Stomach (tissue), 9 donors: Measurements from ENCODE around the gene ELMOD3. TPM values are rescaled to one million over a fixed set of nuclear protein-coding genes. Genes with fewer than 3 reads are reported as not detected.

Experiments used
- DNase-seq, 2 donors: peaks; one replicate each; pipeline versions ENCODE4 v3.0.0 to v3.0.0-alpha.2; 2013 to 2019
- H3K27ac ChIP-seq, 5 donors: fragments of 200-600 bp in 4 of 5; sonication (generic) in 4 of 5; one replicate each; pipeline ENCODE4 v1.5.1; 2013 to 2019; ENCODE audit warnings: mild to moderate bottlenecking in 1 of 5, moderate library complexity in 1 of 5
- H3K27me3 ChIP-seq, 3 donors: fragments of 200-600 bp; sonication (generic); one replicate each; pipeline ENCODE4 v1.5.1; 2017 to 2019; ENCODE audit warnings: mixed run types in 1 of 3
- H3K36me3 ChIP-seq, 4 donors: fragments of 200-600 bp; sonication (generic); 1 replicate in 3 of 4; 2 replicates in 1 of 4; pipeline ENCODE4 v1.5.1; 2016 to 2019
- H3K4me1 ChIP-seq, 4 donors: fragments of 200-600 bp; sonication (generic); one replicate each; pipeline ENCODE4 v1.5.1; 2016 to 2019
- H3K4me3 ChIP-seq, 4 donors: fragments of 200-600 bp; sonication (generic) in 3 of 4; one replicate each; pipeline ENCODE4 v1.5.1; 2016 to 2019; ENCODE audit warnings: mild to moderate bottlenecking in 1 of 4
- H3K9me3 ChIP-seq, 4 donors: fragments of 200-600 bp; sonication (generic); one replicate each; pipeline ENCODE4 v1.5.1; 2016 to 2019
- CTCF ChIP-seq, 7 experiments: fragments of 450-650 bp in 4 of 7; fragments of 200-600 bp in 3 of 7; sonication (generic) in 3 of 7; IDR thresholded peaks; one replicate each; pipeline ENCODE4 v1.5.1; 2016 to 2019; ENCODE audit warnings: antibody characterized with exemption in 7 of 7, control low read depth in 2 of 7, mild to moderate bottlenecking in 1 of 7
- EP300 ChIP-seq: sonication (generic); formaldehyde crosslinking; IDR thresholded peaks from one replicate; pipeline ENCODE4 v1.6.1; 2017; ENCODE audit warnings: antibody characterized with exemption
- POLR2A ChIP-seq, 4 donors: fragments of 450-650 bp; IDR thresholded peaks; one replicate each; pipeline ENCODE4 v1.6.1; 2016; ENCODE audit warnings: antibody characterized with exemption in 4 of 4, control low read depth in 2 of 4, mild to moderate bottlenecking in 1 of 4, moderate library complexity in 1 of 4
- POLR2AphosphoS5 ChIP-seq, 3 donors: sonication (generic); formaldehyde crosslinking; IDR thresholded peaks; one replicate each; pipeline ENCODE4 v1.6.1; 2016; ENCODE audit warnings: antibody characterized with exemption in 3 of 3
- WGBS, 5 donors: extraction: QIAGEN DNeasy Blood & Tissue Kit in 3 of 5; methylation state at CpG; one replicate each; pipeline versions ENCODE4 v1.1.5 to v1.1.7; 2013 to 2018; 5-methylcytosine and 5-hydroxymethylcytosine counted together
- intact Hi-C: fragments of 100-400 bp; cut with DNase I; formaldehyde crosslinking; loops from one replicate; pipeline ENCODE4 v1.15.1; 2023; ENCODE audit warnings: low total_unique reads
- polyA plus RNA-seq, 3 donors: library from polyadenylated mRNA; stranded (reverse); fragments of 200-250 nt; gene quantifications; one replicate each; pipeline ENCODE4 v1.2.3, GENCODE V29; 2013
- total RNA-seq, 5 donors: library from RNA; depleted of rRNA; stranded (reverse); fragments of >200 nt; gene quantifications; one replicate each; pipeline versions ENCODE4 v1.1.0 to v1.2.3, GENCODE V29; 2014 to 2016
- donor health status: healthy with polysubstance abuse.
- donor health status: Bipolar disorder and iron deficiency.
- donor health status: healthy.

Gene ELMOD3
- total and polyA plus RNA-seq, 8 donors, result 13.4 to 43.8 (median 19.3) TPM

GRCh38 chr2:85401844-85402243 is 47.3 kb downstream of the ELMOD3 start:
- DNase-seq, result no peak
- 88 to 92% (median 89%) methylated on average over 8 of the region's 8 CpGs for WGBS, 5 donors
- intact Hi-C loops, result no loop called here

DNA sequence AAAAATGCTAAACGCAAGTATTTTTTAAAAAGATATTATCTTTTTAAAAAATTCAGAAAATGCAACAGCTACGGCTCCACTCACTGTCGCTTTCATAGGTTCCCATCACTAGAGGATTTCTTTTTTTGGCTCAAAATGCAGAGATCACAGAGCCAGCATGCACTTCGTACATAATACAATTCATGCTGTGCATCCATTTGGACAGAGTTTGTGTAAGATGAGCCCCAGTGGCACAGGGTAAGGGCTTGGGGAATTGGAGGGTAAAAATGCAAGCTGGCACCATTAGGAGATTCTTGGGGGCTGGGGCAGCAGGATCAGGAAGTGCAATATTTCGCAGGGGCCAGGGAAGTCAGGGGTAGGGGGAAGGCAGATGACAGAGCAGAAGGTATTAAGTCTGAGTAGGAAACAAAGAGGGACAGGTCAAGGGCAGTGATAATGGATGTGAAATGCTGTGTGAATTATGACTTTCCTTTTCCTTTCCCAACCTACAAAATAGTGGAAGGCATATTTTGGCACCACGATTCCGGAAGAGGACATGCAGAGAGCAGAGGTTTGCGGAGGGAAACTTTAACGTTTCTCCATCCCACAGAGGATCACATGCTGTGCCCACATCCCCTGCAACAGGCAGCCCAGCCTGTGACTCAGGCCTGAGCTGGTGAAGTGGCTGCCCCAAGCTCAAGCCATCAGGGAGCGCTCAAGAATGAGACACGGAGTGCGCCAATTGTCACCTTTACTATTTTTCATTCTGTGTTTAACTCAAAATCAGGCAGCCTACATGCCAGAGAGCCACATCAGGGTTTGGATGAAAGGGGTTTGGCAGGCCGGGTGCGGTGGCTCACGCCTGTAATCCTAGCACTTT is 50.9 kb downstream of the ELMOD3 start:
- 62 to 79% (median 71%) methylated on average over 15 of the region's 15 CpGs for WGBS, 5 donors
- intact Hi-C loops, result no loop called here

More at GRCh38 chr2:85401844-85402243, 47.3 kb downstream of the ELMOD3 start:
- no peak overlapping the region for H3K27ac ChIP-seq
- H3K4me1 ChIP-seq, result peaks cover 7 to 44% (median 10%) of the 10 kb centered on the region in 4 donors
- peaks cover 0 to 9% (median 0%) of the 10 kb centered on the region in 4 donors for H3K9me3 ChIP-seq
- no peaks in the 10 kb centered on the region for H3K27me3 ChIP-seq
- H3K36me3 ChIP-seq, result peaks cover 5 to 54% (median 42%) of the 10 kb centered on the region in 4 donors
- TF ChIP-seq EP300, result no peak
- TF ChIP-seq POLR2AphosphoS5 (IDR thresholded peaks at IDR 0.05), result no peak
- no peak for TF ChIP-seq CTCF (IDR thresholded peaks at IDR 0.05)
- no peak for TF ChIP-seq POLR2A (IDR thresholded peaks at IDR 0.05)
- no peak overlapping the region for H3K4me3 ChIP-seq

GRCh38 chr2:85409845-85410583 is 55.4 kb downstream of the ELMOD3 start, which contains the start of gene CAPG:
TSS of gene CAPG (minus strand) at chr2:85410366. CDS start at chr2:85402145, 8,221 bp downstream.
- peak in 2 of 3 donors; percentile 34 to 37 for TF ChIP-seq POLR2AphosphoS5 (IDR thresholded peaks at IDR 0.05)
- no peak for TF ChIP-seq POLR2A (IDR thresholded peaks at IDR 0.05)
- no peaks in the 10 kb centered on the region for H3K36me3 ChIP-seq
- peaks cover 12 to 90% (median 51%) of the 10 kb centered on the region in 4 donors for H3K4me1 ChIP-seq
- H3K9me3 ChIP-seq, result no peaks in the 10 kb centered on the region
- H3K27me3 ChIP-seq, result peaks cover 0 to 4% (median 0%) of the 10 kb centered on the region in 3 donors
- H3K27ac ChIP-seq, result peak within 1 kb of the TSS; percentile 56 to 84 (median 66)
- peak; percentile 78 to 87 for DNase-seq
- H3K4me3 ChIP-seq, result peak within 1 kb of the TSS; percentile 26 to 35 (median 32)
- intact Hi-C loops, result no loop called here
- WGBS, 5 donors, result 25 to 33% (median 27%) methylated on average over 9 to 12 of the region's 12 CpGs

More for the DNA sequence above, 50.9 kb downstream of the ELMOD3 start:
- peaks cover 5 to 20% (median 16%) of the 10 kb centered on the region in 4 donors for H3K36me3 ChIP-seq
- H3K4me1 ChIP-seq, result peaks cover 6 to 66% (median 21%) of the 10 kb centered on the region in 4 donors
- TF ChIP-seq EP300 (no peak), POLR2AphosphoS5 (IDR thresholded peaks at IDR 0.05) (peak in 2 of 3 donors; percentile 21 to 23), POLR2A (IDR thresholded peaks at IDR 0.05) (no peak)
- no peaks in the 10 kb centered on the region for H3K27me3 ChIP-seq
- no peak overlapping the region for H3K4me3 ChIP-seq
- peak; percentile 43 to 49 for DNase-seq
- H3K9me3 ChIP-seq, result peaks cover 0 to 9% (median 0%) of the 10 kb centered on the region in 4 donors
- H3K27ac ChIP-seq, result peak overlapping the region in 4 of 5 donors; percentile 30 to 84 (median 52)

DNA sequence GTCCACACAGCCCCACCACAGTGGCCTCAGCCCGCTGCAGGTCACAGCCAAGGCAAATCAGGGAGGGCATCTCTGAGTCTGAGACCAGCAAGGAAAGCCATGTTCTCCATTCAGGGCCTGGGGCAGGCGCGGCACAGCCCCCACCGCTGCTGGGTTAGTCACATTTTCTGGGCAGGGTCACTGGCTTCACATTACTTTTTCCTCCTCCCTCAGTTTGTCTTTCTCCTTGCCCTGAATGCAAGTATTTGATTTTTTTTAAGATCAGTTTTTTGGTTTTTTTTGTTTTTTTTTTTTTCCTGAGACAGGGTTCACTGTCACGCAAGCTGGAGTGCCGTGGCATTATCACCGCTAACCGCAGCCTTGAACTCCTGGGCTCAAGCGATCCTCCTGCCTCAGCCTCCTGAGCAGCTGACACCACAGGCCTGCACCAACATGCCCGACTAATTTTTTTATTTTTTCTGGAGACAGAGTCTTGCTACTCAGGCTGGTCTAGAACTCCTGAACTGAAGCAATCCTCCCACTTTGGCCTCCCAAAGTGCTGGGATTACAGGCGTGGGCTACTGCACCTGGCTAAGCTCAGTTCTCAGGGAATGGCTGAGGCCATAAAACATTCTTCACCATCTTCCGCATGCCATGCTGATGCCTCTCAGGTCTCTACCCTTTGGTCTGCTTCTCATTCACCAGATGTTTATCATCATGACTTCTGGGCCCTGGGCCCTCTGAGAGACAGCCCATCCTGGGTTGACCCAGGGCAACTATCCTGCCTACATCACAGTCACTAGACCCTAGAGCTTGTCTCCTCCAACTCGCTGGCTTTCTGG is 56.2 kb downstream of the ELMOD3 start:
- H3K4me3 ChIP-seq, result peak overlapping the region in 1 of 4 donors; percentile 32
- peak overlapping the region; percentile 56 to 84 (median 66) for H3K27ac ChIP-seq
- DNase-seq, result no peak
- intact Hi-C loops, result no loop called here
- H3K4me1 ChIP-seq, result peaks cover 12 to 92% (median 52%) of the 10 kb centered on the region in 4 donors
- no peaks in the 10 kb centered on the region for H3K36me3 ChIP-seq
- TF ChIP-seq EP300 (no peak), CTCF (IDR thresholded peaks at IDR 0.05) (no peak), POLR2A (IDR thresholded peaks at IDR 0.05) (no peak), POLR2AphosphoS5 (IDR thresholded peaks at IDR 0.05) (no peak)
- 67 to 83% (median 69%) methylated on average over 13 of the region's 13 CpGs for WGBS, 5 donors
- no peaks in the 10 kb centered on the region for H3K9me3 ChIP-seq
- H3K27me3 ChIP-seq, result peaks cover 0 to 4% (median 0%) of the 10 kb centered on the region in 3 donors
